GM19452 (cell line): ENCODE data around the gene HSPBP1.

ENCODE experiments used
- ATAC-seq: cut with Tn5 transposase; IDR thresholded peaks from one replicate; pipeline ENCODE4 v1.9.1; 2021; ENCODE audit not compliant: unreplicated experiment

HSPBP1 gene

GRCh38 chr19:55220525-55220924 is 59.4 kb downstream of the HSPBP1 start:
- ATAC-seq: no peak

GRCh38 chr19:55216461-55217198 is 63.3 kb downstream of the HSPBP1 start:
- ATAC-seq: no peak

- no peak for ATAC-seq
These were observed 66.4 kb downstream of the HSPBP1 start for GRCh38 chr19:55213547-55213946.

GRCh38 chr19:55212447-55212846 is 67.5 kb downstream of the HSPBP1 start:
- ATAC-seq: no peak
